GM21526 (cell line): Measurements from ENCODE around the gene APOL6.

Experiments used
- ATAC-seq: cut with Tn5 transposase; IDR thresholded peaks from one replicate; pipeline ENCODE4 v1.9.1; 2021; ENCODE audit warnings: moderate library complexity; ENCODE audit not compliant: unreplicated experiment, low FRiP score

Gene APOL6

GRCh38 chr22:35634015-35634414, 14.2 kb upstream of the APOL6 start:
- ATAC-seq: no peak

DNA sequence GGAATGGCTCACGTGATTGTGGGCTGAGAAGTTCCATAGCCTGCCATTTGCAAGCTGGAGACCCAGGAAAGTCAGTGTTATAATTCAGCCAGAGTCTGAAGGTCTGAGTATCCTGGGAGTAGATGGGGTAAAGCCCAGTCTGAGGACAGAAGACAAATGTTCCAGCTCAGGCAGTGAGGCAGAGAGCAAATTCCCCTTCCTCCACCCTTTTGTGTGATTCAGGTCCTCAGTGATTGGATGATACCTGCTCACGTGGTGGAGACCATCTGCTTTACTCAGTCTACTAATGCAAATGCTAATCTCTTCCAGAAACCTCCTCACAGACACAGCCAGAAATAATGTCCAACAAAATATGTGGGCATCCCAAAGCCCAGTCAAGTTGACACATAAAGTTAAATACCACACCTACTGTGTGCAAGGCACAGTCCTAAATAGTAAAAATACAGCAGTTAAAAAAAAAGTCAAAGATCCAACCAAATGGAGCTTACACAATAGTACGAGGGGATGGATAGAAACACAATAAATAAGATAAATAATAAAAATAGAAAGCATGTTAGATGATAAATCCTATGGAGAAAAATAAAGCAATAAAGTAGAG, 13.2 kb upstream of the APOL6 start:
- ATAC-seq: no peak

DNA sequence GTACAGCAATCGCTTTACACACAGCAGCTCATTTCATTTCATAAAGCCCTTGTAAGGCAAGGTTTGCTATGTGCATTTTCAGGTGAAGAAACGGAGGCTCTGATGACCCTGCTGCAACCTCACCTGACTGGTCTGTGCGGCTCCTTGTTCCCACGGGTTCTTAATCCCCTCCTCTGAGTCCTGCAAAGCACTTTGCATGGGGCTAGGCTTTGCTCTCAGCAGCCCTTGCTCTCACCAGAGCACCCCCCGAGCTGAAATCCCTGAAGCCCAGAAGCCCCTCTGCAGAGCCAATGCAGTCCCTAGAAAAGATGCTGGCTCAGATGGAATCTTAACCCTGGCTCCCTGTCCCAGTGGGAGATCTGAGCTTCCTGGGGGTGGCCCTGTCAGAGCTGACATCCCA, 11.0 kb upstream of the APOL6 start:
- ATAC-seq: no peak

DNA sequence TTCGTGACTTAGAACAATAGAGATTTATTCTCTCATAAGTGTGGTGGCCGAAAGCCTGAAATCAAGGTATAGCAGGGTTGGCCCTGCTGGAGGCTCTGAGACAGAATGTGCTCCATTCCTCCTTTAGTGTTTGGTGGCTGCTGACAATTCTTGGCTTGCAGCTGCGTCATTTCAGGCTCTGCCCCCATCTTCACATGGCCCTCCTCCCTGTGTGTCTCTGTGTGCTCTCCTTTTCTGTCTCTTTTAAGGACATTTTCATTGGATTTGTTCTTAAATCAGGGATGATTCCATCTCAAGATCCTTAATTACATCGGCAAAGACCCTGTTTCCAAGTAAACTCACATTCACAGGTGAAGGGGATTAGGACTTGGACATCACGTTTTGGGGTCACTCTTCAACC, 10.2 kb upstream of the APOL6 start:
- ATAC-seq: no peak

DNA sequence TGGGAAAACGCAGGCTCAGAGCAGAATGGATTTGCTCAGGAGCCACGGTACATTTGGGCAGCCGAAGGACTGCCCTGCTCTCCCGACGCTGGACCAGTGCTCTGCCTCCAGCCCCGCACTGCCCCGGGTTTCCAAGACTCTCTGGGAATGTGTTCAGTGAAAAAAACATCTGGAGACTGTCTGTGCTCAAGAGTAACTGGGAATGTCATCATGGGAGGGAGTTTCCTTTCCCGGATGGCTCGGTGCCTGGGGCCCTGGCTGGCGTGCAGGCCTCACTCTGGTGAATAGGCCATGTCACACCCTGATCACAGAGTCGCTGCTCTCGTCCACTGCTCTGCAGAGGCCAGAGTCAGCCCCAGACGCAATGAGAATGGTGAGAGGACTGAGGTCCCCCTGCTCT, 9.8 kb upstream of the APOL6 start:
- no peak for ATAC-seq

DNA sequence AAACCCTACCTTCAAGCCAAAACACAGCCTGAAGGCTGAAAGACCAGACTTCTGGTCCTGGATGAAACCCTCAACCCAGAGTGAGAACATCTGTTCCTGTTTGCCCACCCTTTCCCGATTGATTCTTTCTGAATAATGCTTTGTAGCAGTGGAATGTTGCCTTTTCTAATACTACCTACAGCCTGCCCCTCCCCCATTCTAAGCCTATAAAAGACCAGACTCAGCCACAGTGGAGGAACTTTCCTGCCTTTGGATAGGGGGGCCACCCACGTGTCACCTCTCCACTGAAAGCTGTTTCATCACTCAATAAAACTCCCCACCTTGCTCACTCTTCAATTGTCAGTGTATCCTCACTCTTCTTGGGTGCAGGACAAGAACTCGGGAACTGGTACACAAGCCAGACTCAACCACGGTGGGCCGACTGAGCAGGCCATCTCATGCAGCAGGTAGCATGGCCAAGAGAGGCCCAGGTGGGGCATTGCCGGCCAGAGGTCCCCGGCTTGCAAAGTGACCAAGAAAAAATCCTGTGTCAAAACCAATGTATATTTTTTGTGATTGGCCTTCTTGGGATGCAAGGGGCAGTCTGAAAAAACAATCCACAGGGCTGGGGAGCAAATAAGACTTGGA, 6.6 kb upstream of the APOL6 start:
- ATAC-seq: no peak

DNA sequence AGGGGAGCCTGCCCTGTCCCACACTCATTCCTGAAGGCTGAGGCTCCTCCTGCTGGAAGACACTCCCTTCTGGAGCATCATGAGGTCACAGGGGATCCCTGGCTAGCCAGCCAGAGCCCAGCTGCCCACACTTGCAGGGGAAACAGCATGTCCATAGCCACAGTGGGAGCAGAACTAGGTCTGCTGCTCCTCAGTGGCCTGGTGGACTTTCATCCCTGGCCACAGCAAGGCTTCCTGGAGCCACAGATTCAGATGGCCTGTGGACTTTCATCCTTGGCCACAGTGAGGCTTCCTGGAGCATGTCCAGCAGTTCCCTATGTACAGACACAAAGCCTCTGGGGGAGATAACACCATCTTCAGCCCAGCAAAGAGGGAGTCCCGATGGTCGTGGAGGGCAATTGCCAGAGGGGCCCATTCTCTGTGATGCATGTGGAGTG, 5.9 kb upstream of the APOL6 start:
- ATAC-seq: no peak

GRCh38 chr22:35643991-35644390, 4.3 kb upstream of the APOL6 start:
- no peak for ATAC-seq

DNA sequence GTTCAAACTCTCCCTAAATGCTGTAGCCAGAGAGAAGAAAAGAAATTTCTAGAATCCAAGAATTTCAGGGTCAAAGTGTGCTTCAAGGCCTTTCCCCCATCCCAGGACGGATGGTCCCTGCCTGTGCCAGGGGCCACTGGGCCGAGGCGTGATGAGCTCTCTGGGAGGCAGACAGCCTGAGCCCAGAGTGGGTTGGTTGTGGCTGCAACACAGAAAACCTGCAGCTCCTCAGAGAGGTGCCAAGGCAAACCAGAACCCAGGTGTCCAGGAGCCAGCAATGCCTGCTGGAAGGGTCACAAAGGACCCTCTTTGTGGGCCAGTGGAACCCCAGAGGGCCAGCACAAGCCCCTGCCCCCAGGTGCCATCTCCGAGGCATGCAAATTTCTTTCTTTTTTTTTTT, 2.6 kb upstream of the APOL6 start:
- ATAC-seq: no peak

GRCh38 chr22:35649026-35649553, 844 bp downstream of the APOL6 start:
- ATAC-seq: no peak

- no peak for ATAC-seq
Measured at GRCh38 chr22:35649636-35650250, 1.5 kb downstream of the APOL6 start.

GRCh38 chr22:35651085-35651484, 2.8 kb downstream of the APOL6 start:
- ATAC-seq: no peak

GRCh38 chr22:35653824-35654223, 5.6 kb downstream of the APOL6 start:
- no peak for ATAC-seq

DNA sequence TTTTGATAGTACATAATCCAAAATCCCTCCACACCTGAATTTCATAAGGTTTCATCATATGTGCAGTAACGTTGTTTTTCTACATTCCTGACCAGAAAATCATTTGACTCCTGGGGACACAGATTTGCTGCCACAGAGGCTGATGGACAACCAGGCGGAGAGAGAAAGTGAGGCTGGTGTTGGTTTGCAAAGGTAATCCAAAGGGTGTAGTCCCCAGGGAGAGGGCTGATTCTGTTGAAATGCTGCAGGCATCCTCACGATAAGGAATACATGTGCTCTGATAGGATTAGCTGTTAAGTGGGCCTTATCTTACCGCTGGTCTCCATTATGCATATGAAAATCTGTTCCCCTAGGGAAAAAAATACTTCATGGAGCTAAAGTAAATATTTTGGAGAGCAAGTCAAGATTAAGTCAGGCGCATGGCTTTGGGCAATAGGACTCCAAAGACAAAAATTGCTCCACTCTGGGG, 8.1 kb downstream of the APOL6 start:
- no peak for ATAC-seq

- ATAC-seq: no peak
Measured at GRCh38 chr22:35657571-35658312, 9.5 kb downstream of the APOL6 start.

DNA sequence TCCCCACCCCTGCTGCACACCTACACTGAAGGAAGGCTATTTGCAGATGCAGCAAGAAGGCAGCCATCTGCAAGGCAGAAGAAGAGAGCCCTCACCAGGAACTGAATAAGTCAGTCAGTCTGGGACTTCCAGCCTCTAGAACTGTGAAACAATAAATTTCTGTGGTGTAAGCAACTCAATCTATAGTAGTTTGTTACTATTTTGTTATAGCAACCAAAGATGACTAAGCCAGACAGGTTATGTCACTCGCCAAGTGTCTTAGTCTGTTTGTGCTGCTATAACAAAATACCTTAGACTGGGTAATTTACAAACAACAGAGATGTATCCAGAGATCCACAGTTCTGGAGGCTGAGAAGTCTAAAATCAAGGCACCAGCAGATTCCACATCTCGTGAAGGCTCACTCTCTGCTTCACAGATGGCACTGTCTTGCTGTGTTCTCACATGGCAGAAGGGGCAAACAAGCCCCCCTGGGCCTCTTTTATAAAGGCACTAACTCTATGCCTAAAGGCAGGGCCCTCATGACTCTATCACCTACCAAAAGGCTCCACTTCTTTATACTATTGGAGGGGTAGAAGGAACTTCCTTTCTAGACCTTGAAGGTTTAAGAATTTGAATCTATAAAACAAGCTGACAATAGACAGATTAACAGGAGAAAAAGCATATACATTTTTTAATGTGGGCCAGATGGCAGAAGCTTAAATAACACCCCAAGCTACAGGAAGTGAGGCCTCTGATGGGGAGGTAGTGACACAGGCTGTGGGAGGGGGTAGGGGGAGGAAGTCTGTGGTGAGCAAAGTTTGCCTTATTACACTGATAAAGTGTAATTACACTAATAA, 12.3 kb downstream of the APOL6 start:
- ATAC-seq: no peak

DNA sequence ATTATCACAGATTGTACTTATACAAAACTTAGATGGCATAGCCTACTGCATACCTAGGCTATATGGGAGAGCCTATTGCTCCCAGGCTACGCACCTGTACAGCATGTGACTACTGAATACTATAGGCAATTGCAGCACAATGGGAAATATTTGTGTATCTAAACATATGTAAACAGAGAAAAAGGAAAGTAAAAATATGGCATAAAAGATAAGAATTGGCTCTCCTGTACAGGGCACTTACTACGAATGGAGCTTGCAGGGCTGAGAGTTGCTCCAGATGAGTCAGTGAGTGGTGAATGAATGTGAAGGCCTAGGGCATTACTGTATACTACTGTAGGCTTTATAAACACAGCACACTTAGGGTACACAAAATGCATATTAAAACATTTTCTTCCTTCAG, 13.2 kb downstream of the APOL6 start:
- no peak for ATAC-seq

- no peak for ATAC-seq
Measured at GRCh38 chr22:35662914-35663313, 14.7 kb downstream of the APOL6 start.

DNA sequence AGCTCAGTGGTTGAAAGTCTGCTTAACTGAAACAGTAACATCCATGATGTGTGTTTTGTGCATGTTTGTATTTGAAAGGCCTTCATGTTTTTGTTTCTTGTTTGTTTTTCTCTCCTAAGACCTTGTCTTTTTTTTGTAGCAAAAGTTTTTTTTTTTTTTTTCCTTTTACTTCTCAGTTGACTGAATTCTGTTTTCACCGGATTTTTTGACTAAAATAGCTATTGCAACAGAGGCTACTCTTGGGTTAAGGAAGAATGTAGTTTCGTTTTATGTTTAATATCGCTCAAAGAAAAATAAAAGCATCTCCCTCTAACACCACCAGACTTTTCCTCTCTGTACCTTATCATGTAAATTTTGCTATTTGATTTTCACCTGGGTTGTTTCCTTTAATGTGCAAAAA, 15.1 kb downstream of the APOL6 start:
- no peak for ATAC-seq

DNA sequence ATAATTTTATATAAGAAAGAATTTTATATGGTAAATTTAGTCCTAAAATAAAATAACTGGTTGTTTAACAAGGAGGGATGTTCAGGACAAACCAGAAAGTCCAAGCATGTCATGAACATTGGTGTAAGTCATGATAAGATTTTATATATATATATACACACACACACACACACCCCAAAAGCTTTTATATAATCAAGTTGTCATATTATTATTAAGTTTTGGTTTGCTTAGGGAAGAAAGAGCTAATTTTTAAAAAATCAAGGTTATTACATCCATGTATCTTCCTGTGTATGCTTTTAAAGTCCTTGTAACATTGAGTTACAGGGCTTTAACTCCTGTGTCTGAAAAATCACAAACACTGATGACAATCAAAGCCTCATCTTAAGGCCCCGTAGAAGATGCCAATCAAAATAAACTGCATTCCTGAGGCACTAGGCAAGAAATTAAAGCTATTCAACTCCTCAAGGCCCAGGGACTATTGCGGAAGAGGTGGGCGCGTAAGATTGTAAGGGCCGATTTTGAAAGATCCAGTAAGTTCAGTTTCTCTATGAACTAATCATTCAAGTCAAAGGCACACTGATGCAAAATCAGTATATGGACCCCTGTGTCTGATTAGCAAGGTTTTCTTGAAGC, 16.8 kb downstream of the APOL6 start:
- no peak for ATAC-seq
